ENCODE measurements around the gene ACSM4. TPM values are rescaled to one million over a fixed set of nuclear protein-coding genes. Genes with fewer than 3 reads are reported as not detected.

Gene ACSM4
- polyA plus RNA-seq, 2 of the 4 experiments (the other 2 are of a cell fraction): not detected

- ChIA-PET CTCF (interaction anchor here (1.2 to 1.4 kb wide), 2 partner anchors 85 to 86 kb away, joined by 3 to 10 read pairs; no protein-coding TSS in a partner anchor), POLR2A (no interaction called here)
- Histone ChIP-seq H3K9me3 (no peaks in the 10 kb centered on the region), H3K4me2 (no peak overlapping the region), H3K27ac (no peak overlapping the region), H3K4me3 (no peak overlapping the region), H3K4me1 (no peaks in the 10 kb centered on the region)
- FAIRE-seq (no peak), ATAC-seq (peak; percentile 88 to 95), DNase-seq (ENCODE audit: low read depth in 1 of 2, low spot score in 1 of 2) (peak; percentile 56 to 60)
- 37% methylated on average over 17 of the region's 17 CpGs for WGBS (ENCODE audit: missing lambda C conversion rate)
- TF ChIP-seq SREBF2 (IDR thresholded peaks at IDR 0.05) (no peak), CBX8 (IDR thresholded peaks at IDR 0.05) (no peak), CTCF (IDR thresholded peaks at IDR 0.05) (peak; percentile 60), MAFK (IDR thresholded peaks at IDR 0.05; ENCODE audit: partially characterized antibody) (peak; percentile 87), GATA3 (IDR thresholded peaks at IDR 0.05; ENCODE audit: borderline replicate concordance) (no peak), HOXB13 (CRISPR knock-in tag; IDR thresholded peaks at IDR 0.05; ENCODE audit: low read depth) (no peak), HOXB5 (CRISPR knock-in tag; IDR thresholded peaks at IDR 0.05) (no peak), SMC3 (IDR thresholded peaks at IDR 0.05) (peak; percentile 70), RAD21 (conservative IDR thresholded peaks at IDR 0.05 in 1 of 2, IDR thresholded peaks at IDR 0.05 in 1 of 2) (peak; percentile 70 to 87), CHD2 (IDR thresholded peaks at IDR 0.05; ENCODE audit: low read length, partially characterized antibody) (no peak)
Measured at GRCh38 chr12:7374423-7375144, 70.7 kb downstream of the ACSM4 start.

- no peak for DNase-seq (ENCODE audit: low read depth in 1 of 2, low spot score in 1 of 2)
- H3K4me1 ChIP-seq: no peaks in the 10 kb centered on the region
- H3K9me3 ChIP-seq: no peaks in the 10 kb centered on the region
- FAIRE-seq: no peak
- ChIA-PET POLR2A (interaction anchor here (0.6 kb wide), 1 partner anchor 87 kb away, joined by 4 read pairs; no protein-coding TSS in a partner anchor), CTCF (interaction anchor here (1.2 kb wide), 1 partner anchor 85 kb away, joined by 3 read pairs; no protein-coding TSS in a partner anchor)
- TF ChIP-seq ZNF302 (CRISPR knock-in tag; IDR thresholded peaks at IDR 0.05): no peak
- no peak for TF ChIP-seq KDM5A (IDR thresholded peaks at IDR 0.05)
- TF ChIP-seq ZC3H11A (IDR thresholded peaks at IDR 0.05): no peak
- no peak for TF ChIP-seq RCOR1 (IDR thresholded peaks at IDR 0.05; ENCODE audit: low read depth, low read length)
- TF ChIP-seq MAZ (IDR thresholded peaks at IDR 0.05; ENCODE audit: borderline replicate concordance, low read depth, low read length): no peak
- TF ChIP-seq HEYL (CRISPR knock-in tag; IDR thresholded peaks at IDR 0.05): no peak
- no peak for TF ChIP-seq FOSL2 (IDR thresholded peaks at IDR 0.05)
- no peak for TF ChIP-seq FOSL2 (CRISPR knock-in tag; IDR thresholded peaks at IDR 0.05)
- no peak for TF ChIP-seq REST (IDR thresholded peaks at IDR 0.05)
- TF ChIP-seq HMGXB4 (CRISPR knock-in tag; IDR thresholded peaks at IDR 0.05; ENCODE audit: borderline replicate concordance): no peak
- TF ChIP-seq POLR2A (IDR thresholded peaks at IDR 0.05; ENCODE audit: low read length): no peak
- TF ChIP-seq PHF8 (IDR thresholded peaks at IDR 0.05; ENCODE audit: borderline replicate concordance, low read depth): no peak
- TF ChIP-seq GATA3 (IDR thresholded peaks at IDR 0.05; ENCODE audit: borderline replicate concordance): no peak
- TF ChIP-seq HDAC2 (IDR thresholded peaks at IDR 0.05): no peak
- no peak for TF ChIP-seq NPAS2 (CRISPR knock-in tag; IDR thresholded peaks at IDR 0.05; ENCODE audit: borderline replicate concordance)
- no peak for TF ChIP-seq EP300 (IDR thresholded peaks at IDR 0.05)
- TF ChIP-seq NR3C1 (IDR thresholded peaks at IDR 0.05): no peak
- no peak for TF ChIP-seq RFX5 (IDR thresholded peaks at IDR 0.05)
- no peak for TF ChIP-seq HES2 (IDR thresholded peaks at IDR 0.05)
- no peak for TF ChIP-seq SREBF2 (IDR thresholded peaks at IDR 0.05)
- H3K4me3 ChIP-seq: no peak overlapping the region
- no peak overlapping the region for H3K27ac ChIP-seq
- no peak for ATAC-seq
- H3K4me2 ChIP-seq: no peak overlapping the region
- 24% methylated on average over 3 of the region's 3 CpGs for WGBS (ENCODE audit: missing lambda C conversion rate)
Measured at GRCh38 chr12:7375145-7375543, 71.3 kb downstream of the ACSM4 start.

Data from A549 (cell line).